ENCODE results near the gene CCDC167. TPM values are rescaled to one million over a fixed set of nuclear protein-coding genes. Genes with fewer than 3 reads are reported as not detected.

CCDC167 gene
- total and polyA plus RNA-seq, 2 donors (not counting 1 experiment from before 2014, with no cell fraction given) = 11.1 to 60.1 TPM

DNA sequence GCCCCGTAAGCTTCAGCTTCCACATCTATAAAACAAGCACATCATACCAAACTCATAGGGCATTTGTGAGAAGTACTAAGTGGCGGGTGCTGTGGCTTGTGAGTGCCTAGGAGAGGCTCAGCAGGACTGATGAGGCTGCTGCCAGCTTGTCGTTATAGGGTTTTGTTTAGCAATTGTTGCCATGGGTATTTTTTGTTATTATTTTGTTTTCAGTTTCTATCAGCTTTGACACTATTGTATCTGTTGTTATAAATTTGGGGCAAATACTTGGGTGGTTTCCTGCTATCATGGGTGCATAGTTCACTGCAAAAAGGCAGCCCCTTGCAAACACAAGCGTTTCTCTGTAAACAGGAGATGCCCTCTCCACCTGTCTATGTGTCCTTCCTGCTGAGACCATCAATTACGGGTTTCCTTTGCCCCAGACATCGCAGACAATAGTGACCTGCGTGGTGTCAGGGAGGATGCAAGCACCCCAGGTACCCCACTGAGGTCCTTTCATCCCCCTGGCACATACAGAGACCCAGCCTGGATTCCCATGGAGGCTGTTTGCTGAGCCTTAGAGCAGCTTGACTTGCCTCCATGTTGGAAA, 3.1 kb upstream of the CCDC167 start:
- H3K4me1 Mint-ChIP-seq = peaks cover 60% of the 10 kb centered on the region
- no peaks in the 10 kb centered on the region for H4K20me1 ChIP-seq (ENCODE audit: control insufficient read depth, insufficient read depth, low read length, poor library complexity, severe bottlenecking)

More for the DNA sequence above, 3.1 kb upstream of the CCDC167 start:
- Histone ChIP-seq H3K27ac (ENCODE audit: low read length in 2 of 2) (peak overlapping the region; percentile 85 to 95), H3K9ac (ENCODE audit: low read length) (peak overlapping the region; percentile 44), H2AFZ (ENCODE audit: insufficient read depth, low read depth, low read length, poor library complexity, severe bottlenecking) (peak overlapping the region; percentile 59), H3K4me1 (ENCODE audit: control insufficient read depth in 2 of 2, insufficient read depth in 2 of 2, low read length in 2 of 2) (peaks cover 47 to 64% of the 10 kb centered on the region in 2 donors), H3K27me3 (replicated peaks in 1 of 4; ENCODE audit: control extremely low read depth in 1 of 4, control insufficient read depth in 3 of 4, insufficient read depth in 4 of 4, low read length in 3 of 4) (no peaks in the 10 kb centered on the region), H3K79me2 (ENCODE audit: control insufficient read depth, insufficient read depth, low read length) (peaks cover 23% of the 10 kb centered on the region), H3K4me3 (ENCODE audit: control extremely low read depth in 1 of 5, extremely low read depth in 1 of 5, insufficient read depth in 1 of 5, low read depth in 2 of 5, low read length in 4 of 5) (peak overlapping the region in 1 of 5 experiments; percentile 35), H3K4me2 (replicated peaks; ENCODE audit: low read depth, low read length, poor library complexity, severe bottlenecking) (peak overlapping the region; percentile 59), H3K9me3 (ENCODE audit: control extremely low read depth in 1 of 3, control insufficient read depth in 2 of 3, insufficient read depth in 1 of 3, low read length in 2 of 3) (no peaks in the 10 kb centered on the region), H3K36me3 (replicated peaks in 1 of 2; ENCODE audit: control extremely low read depth in 1 of 2, control insufficient read depth in 1 of 2, extremely low read depth in 1 of 2, insufficient read depth in 2 of 2, low read length in 1 of 2) (no peaks in the 10 kb centered on the region)
- intact Hi-C loops (cut with micrococcal nuclease) = loop anchor here (2.0 to 5.0 kb wide), 3 partner anchors 14 to 60 kb away; no protein-coding TSS in a partner anchor
- Mint-ChIP-seq H3K9me3 (ENCODE audit: insufficient read depth) (no peaks in the 10 kb centered on the region), H3K27me3 (no peaks in the 10 kb centered on the region), H3K27ac (peak overlapping the region; percentile 96), H3K4me3 (peak overlapping the region; percentile 76)
- ChIA-PET POLR2A (interaction anchor here (1.1 to 1.5 kb wide), 4 partner anchors 10 to 195 kb away, joined by 3 to 6 read pairs (median 4); partner anchors contain the start of gene MDGA1), CTCF (interaction anchor here (0.9 to 3.7 kb wide), 6 partner anchors 8 to 189 kb away, joined by 3 to 17 read pairs (median 3); no protein-coding TSS in a partner anchor)
- ATAC-seq (ENCODE audit: low read depth) (peak; percentile 34), DNase-seq (peak; percentile 88)
- 48% methylated on average over 4 of the region's 7 CpGs for WGBS (ENCODE audit: insufficient coverage)
- TF ChIP-seq, protein P1, sequence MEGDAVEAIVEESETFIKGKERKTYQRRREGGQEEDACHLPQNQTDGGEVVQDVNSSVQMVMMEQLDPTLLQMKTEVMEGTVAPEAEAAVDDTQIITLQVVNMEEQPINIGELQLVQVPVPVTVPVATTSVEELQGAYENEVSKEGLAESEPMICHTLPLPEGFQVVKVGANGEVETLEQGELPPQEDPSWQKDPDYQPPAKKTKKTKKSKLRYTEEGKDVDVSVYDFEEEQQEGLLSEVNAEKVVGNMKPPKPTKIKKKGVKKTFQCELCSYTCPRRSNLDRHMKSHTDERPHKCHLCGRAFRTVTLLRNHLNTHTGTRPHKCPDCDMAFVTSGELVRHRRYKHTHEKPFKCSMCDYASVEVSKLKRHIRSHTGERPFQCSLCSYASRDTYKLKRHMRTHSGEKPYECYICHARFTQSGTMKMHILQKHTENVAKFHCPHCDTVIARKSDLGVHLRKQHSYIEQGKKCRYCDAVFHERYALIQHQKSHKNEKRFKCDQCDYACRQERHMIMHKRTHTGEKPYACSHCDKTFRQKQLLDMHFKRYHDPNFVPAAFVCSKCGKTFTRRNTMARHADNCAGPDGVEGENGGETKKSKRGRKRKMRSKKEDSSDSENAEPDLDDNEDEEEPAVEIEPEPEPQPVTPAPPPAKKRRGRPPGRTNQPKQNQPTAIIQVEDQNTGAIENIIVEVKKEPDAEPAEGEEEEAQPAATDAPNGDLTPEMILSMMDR (IDR thresholded peaks at IDR 0.05) = no peak

All from B cell (primary cell).